T-helper 22 cell (primary cell): ENCODE data around the gene TINCR.

Experiments
- DNase-seq: peaks from one replicate; pipeline ENCODE4 v3.0.0-alpha.2; 2020; ENCODE audit warnings: low read depth

Gene TINCR

GRCh38 chr19:5512715-5513114 is 55.0 kb downstream of the TINCR start:
- DNase-seq = no peak
